GM23338 (cell line): ENCODE results near the gene LRFN4. TPM values are rescaled to one million over a fixed set of nuclear protein-coding genes. Genes with fewer than 3 reads are reported as not detected.
A peak's percentile ranks its signal among the peaks of the same experiment; 100 is the strongest.

Experiments
- ATAC-seq: fragments of 200-7000 bp; cut with Tn5 transposase; 3 replicates; pipeline ENCODE4 v1.9.1; 2020
- DNase-seq: peaks from one replicate; pipeline ENCODE4 v3.0.0-alpha.2; 2015; ENCODE audit warnings: low spot score
- H2AFZ ChIP-seq: fragments of 200-600 bp; sonication (generic); 2 replicates; pipeline ENCODE4 v1.8.0; 2016; ENCODE audit warnings: antibody characterized with exemption, mild to moderate bottlenecking, moderate library complexity
- H3F3A ChIP-seq: fragments of 200-600 bp; sonication (generic); replicated peaks from 2 replicates; pipeline ENCODE4 v1.8.0; 2017; ENCODE audit warnings: antibody characterized with exemption, mixed run types, low read depth
- H3K27ac ChIP-seq: fragments of 200-600 bp; sonication (generic); 2 replicates; pipeline ENCODE4 v1.6.1; 2016; ENCODE audit warnings: low read depth
- H3K27me3 ChIP-seq: fragments of 200-600 bp; sonication (generic); 2 replicates; pipeline ENCODE4 v1.8.0; 2016; ENCODE audit warnings: mild to moderate bottlenecking, mixed run types, moderate library complexity; ENCODE audit not compliant: insufficient read depth
- H3K36me3 ChIP-seq: fragments of 200-600 bp; sonication (generic); 2 replicates; pipeline ENCODE4 v1.8.0; 2016; ENCODE audit warnings: mild to moderate bottlenecking; ENCODE audit not compliant: insufficient read depth
- H3K4me1 ChIP-seq: fragments of 200-600 bp; sonication (generic); 2 replicates; pipeline ENCODE4 v1.8.0; 2016; ENCODE audit warnings: mild to moderate bottlenecking, moderate library complexity; ENCODE audit not compliant: insufficient read depth
- H3K4me2 ChIP-seq: fragments of 200-600 bp; sonication (generic); 2 replicates; pipeline ENCODE4 v1.7.1; 2017; ENCODE audit warnings: mixed run types
- H3K4me3 ChIP-seq: fragments of 200-600 bp; sonication (generic); 2 replicates; pipeline ENCODE4 v1.6.1; 2016; ENCODE audit warnings: mixed run types
- H3K79me2 ChIP-seq: fragments of 200-600 bp; sonication (generic); replicated peaks from 2 replicates; pipeline ENCODE4 v1.8.0; 2017; ENCODE audit warnings: mild to moderate bottlenecking; ENCODE audit not compliant: insufficient read depth
- H3K9me2 ChIP-seq: fragments of 200-600 bp; sonication (generic); 2 replicates; pipeline ENCODE4 v1.8.0; 2017; ENCODE audit not compliant: insufficient read depth
- H4K20me1 ChIP-seq: fragments of 200-600 bp; sonication (generic); replicated peaks from 2 replicates; pipeline ENCODE4 v1.8.0; 2017; ENCODE audit warnings: mild to moderate bottlenecking; ENCODE audit not compliant: insufficient read depth
- H3K27ac Mint-ChIP-seq: 2 replicates; pipeline ENCODE4 v1.8.0; 2020; ENCODE audit warnings: inconsistent platforms, mild to moderate bottlenecking, moderate library complexity, mixed read lengths
- H3K27me3 Mint-ChIP-seq: 3 replicates; pipeline ENCODE4 v1.8.0; 2022; ENCODE audit warnings: low read depth, mild to moderate bottlenecking, moderate library complexity, mixed read lengths, inconsistent platforms; ENCODE audit not compliant: insufficient read depth, poor library complexity
- H3K36me3 Mint-ChIP-seq: 3 replicates; pipeline ENCODE4 v1.8.0; 2021; ENCODE audit warnings: low read depth, mild to moderate bottlenecking, inconsistent platforms, moderate library complexity, mixed read lengths
- H3K4me1 Mint-ChIP-seq: 3 replicates; pipeline ENCODE4 v1.8.0; 2020; ENCODE audit warnings: mild to moderate bottlenecking, inconsistent platforms, mixed read lengths
- H3K4me3 Mint-ChIP-seq: 3 replicates; pipeline ENCODE4 v1.8.0; 2021; ENCODE audit warnings: moderate library complexity, mild to moderate bottlenecking, inconsistent platforms, mixed read lengths
- H3K9me3 Mint-ChIP-seq: 3 replicates; pipeline ENCODE4 v1.8.0; 2020; ENCODE audit warnings: moderate library complexity, mild to moderate bottlenecking, inconsistent platforms, mixed read lengths
- CREB1 ChIP-seq: fragments of 250-450 bp; sonication (Bioruptor Pico); IDR thresholded peaks from 2 replicates; pipeline ENCODE4 v1.5.0; 2020; ENCODE audit warnings: low read depth, mild to moderate bottlenecking, moderate library complexity
- CTCF ChIP-seq, 2 experiments: fragments of 200-600 bp in 1 of 2; sonication (generic) in 1 of 2; conservative IDR thresholded peaks; 2 replicates each; pipeline versions ENCODE4 v1.5.1 to v1.6.1; 2016 to 2017; ENCODE audit warnings: antibody characterized with exemption in 2 of 2, low read depth in 2 of 2, mild to moderate bottlenecking in 2 of 2, moderate library complexity in 1 of 2
- ETS1 ChIP-seq: IDR thresholded peaks from 2 replicates; pipeline ENCODE4 v1.6.1; 2016; ENCODE audit warnings: antibody characterized with exemption
- EZH2 ChIP-seq: fragments of 200-600 bp; sonication (generic); IDR thresholded peaks from one replicate; pipeline ENCODE4 v1.8.0; 2017; ENCODE audit warnings: antibody characterized with exemption, mild to moderate bottlenecking, low read depth; ENCODE audit not compliant: unreplicated experiment
- EZH2phosphoT487 ChIP-seq: fragments of 200-600 bp; sonication (generic); IDR thresholded peaks from one replicate; pipeline ENCODE4 v1.8.1; 2018; ENCODE audit warnings: antibody characterized with exemption; ENCODE audit not compliant: unreplicated experiment
- JUNB ChIP-seq: IDR thresholded peaks from one replicate; pipeline ENCODE4 v1.6.1; 2016; ENCODE audit warnings: antibody characterized with exemption; ENCODE audit not compliant: unreplicated experiment
- NANOG ChIP-seq: IDR thresholded peaks from 2 replicates; pipeline ENCODE4 v1.6.1; 2016; ENCODE audit warnings: antibody characterized with exemption, borderline replicate concordance
- POLR2AphosphoS5 ChIP-seq: IDR thresholded peaks from 2 replicates; pipeline ENCODE4 v1.6.1; 2016; ENCODE audit warnings: antibody characterized with exemption, low read depth
- REST ChIP-seq: IDR thresholded peaks from one replicate; pipeline ENCODE4 v1.6.1; 2018; ENCODE audit warnings: antibody characterized with exemption; ENCODE audit not compliant: unreplicated experiment
- STAT1 ChIP-seq: IDR thresholded peaks from one replicate; pipeline ENCODE4 v1.6.1; 2016; ENCODE audit warnings: antibody characterized with exemption; ENCODE audit not compliant: unreplicated experiment
- ZNF114 ChIP-seq: fragments of 250-450 bp; sonication (Bioruptor Pico); IDR thresholded peaks from 2 replicates; pipeline ENCODE4 v1.5.0; 2020; ENCODE audit warnings: mild to moderate bottlenecking, moderate library complexity
- ZNF331 ChIP-seq: fragments of 250-450 bp; sonication (Bioruptor Pico); IDR thresholded peaks from 2 replicates; pipeline ENCODE4 v1.5.0; 2020; ENCODE audit warnings: low read depth, mild to moderate bottlenecking, moderate library complexity
- ZNF462 ChIP-seq: fragments of 250-450 bp; sonication (Bioruptor Pico); IDR thresholded peaks from 2 replicates; pipeline ENCODE4 v1.5.0; 2020; ENCODE audit warnings: mild to moderate bottlenecking, moderate library complexity
- polyA plus RNA-seq: library from polyadenylated mRNA; unstranded; fragments of >200 nt; fragmentation: Nextera tagmentation; extraction: Ambion mirVana; gene quantifications from 2 replicates; pipeline ENCODE4 v1.2.1, GENCODE V29; 2016
- total RNA-seq: library from RNA; depleted of rRNA; stranded (reverse); fragments of >200 nt; shearing (Covaris generic); gene quantifications from 2 replicates; pipeline ENCODE4 v1.2.3, GENCODE V29; 2014

The LRFN4 gene
- total and polyA plus RNA-seq, 2 experiments from 2014 or later, result 9.8 to 63.5 TPM

GRCh38 chr11:66854231-66854661 is 2.6 kb upstream of the LRFN4 start:
- Histone ChIP-seq H3K9me2 (no peaks in the 10 kb centered on the region), H3K27me3 (no peaks in the 10 kb centered on the region), H2AFZ (no peak overlapping the region), H4K20me1 (no peaks in the 10 kb centered on the region), H3K4me3 (no peak overlapping the region), H3K4me2 (no peak overlapping the region), H3K36me3 (no peaks in the 10 kb centered on the region), H3F3A (peaks cover 11% of the 10 kb centered on the region; the same call in 1 of the 2 replicates), H3K4me1 (peaks cover 11% of the 10 kb centered on the region), H3K27ac (no peak overlapping the region), H3K79me2 (no peaks in the 10 kb centered on the region)
- Mint-ChIP-seq H3K9me3 (no peaks in the 10 kb centered on the region), H3K36me3 (peaks cover 2% of the 10 kb centered on the region), H3K27me3 (peaks cover 35% of the 10 kb centered on the region), H3K4me3 (no peak overlapping the region; the same call in 2 of the 3 replicates), H3K27ac (peak overlapping the region; percentile 87), H3K4me1 (peaks cover 18% of the 10 kb centered on the region)
- TF ChIP-seq STAT1 (no peak), ZNF331 (CRISPR knock-in tag) (no peak), CTCF (conservative IDR thresholded peaks at IDR 0.05; ENCODE audit: low read depth in 2 of 2) (no peak), JUNB (no peak), NANOG (no peak), CREB1 (CRISPR knock-in tag) (no peak), ETS1 (no peak), EZH2 (no peak), REST (no peak), ZNF462 (CRISPR knock-in tag) (no peak), ZNF114 (CRISPR knock-in tag) (no peak), EZH2phosphoT487 (no peak), POLR2AphosphoS5 (no peak)
- DNase-seq (no peak), ATAC-seq (no peak)
